SU-DHL-6 (cell line): ENCODE measurements around the gene NOX4.

ENCODE experiments used
- CTCF ChIP-seq: fragments of 200-600 bp; sonication (generic); IDR thresholded peaks from one replicate; pipeline ENCODE4 v1.5.1; 2017; ENCODE audit warnings: antibody characterized with exemption, mild to moderate bottlenecking, low read length, moderate library complexity; ENCODE audit not compliant: insufficient read depth, poor library complexity, severe bottlenecking
- EZH2phosphoT487 ChIP-seq: fragments of 200-600 bp; sonication (generic), shearing (Covaris generic); conservative IDR thresholded peaks from 2 replicates; pipeline ENCODE4 v1.6.1; 2018; ENCODE audit warnings: mild to moderate bottlenecking, antibody characterized with exemption, low read length, moderate library complexity, mixed read lengths

- no peak for TF ChIP-seq CTCF
- no peak for TF ChIP-seq EZH2phosphoT487
Observed at GRCh38 chr11:89490981-89491690, at the start of gene NOX4.
